ENCODE data around the gene OPCML.

Gene OPCML

DNA sequence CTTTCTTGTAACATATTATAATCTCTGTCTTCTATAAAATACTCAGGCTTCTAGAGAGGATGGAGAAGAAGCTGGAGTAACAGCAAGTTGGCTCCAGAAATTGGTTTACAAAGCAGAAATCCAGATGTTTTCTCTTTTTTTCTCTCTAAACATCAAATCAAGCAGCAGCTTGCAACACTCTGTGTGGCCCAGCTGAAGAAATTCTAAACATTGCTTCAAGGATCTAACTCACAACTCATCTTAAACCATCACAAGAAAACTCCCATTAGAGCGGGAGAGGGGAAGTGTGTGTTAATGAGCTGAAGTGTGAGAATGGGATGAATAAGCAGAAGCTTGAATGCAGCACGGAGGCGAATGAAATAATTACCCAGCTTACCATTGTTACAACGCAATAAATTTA, 146.5 kb downstream of the OPCML start:
- ATAC-seq = no peak
- TF ChIP-seq, protein P1, sequence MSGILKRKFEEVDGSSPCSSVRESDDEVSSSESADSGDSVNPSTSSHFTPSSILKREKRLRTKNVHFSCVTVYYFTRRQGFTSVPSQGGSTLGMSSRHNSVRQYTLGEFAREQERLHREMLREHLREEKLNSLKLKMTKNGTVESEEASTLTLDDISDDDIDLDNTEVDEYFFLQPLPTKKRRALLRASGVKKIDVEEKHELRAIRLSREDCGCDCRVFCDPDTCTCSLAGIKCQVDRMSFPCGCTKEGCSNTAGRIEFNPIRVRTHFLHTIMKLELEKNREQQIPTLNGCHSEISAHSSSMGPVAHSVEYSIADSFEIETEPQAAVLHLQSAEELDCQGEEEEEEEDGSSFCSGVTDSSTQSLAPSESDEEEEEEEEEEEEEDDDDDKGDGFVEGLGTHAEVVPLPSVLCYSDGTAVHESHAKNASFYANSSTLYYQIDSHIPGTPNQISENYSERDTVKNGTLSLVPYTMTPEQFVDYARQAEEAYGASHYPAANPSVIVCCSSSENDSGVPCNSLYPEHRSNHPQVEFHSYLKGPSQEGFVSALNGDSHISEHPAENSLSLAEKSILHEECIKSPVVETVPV (CRISPR knock-in tag; IDR thresholded peaks at IDR 0.05) = no peak
- TF ChIP-seq CSDC2 (CRISPR knock-in tag; IDR thresholded peaks at IDR 0.05) (no peak), ISL1 (CRISPR knock-in tag; IDR thresholded peaks at IDR 0.05) (no peak), BACH2 (CRISPR knock-in tag; IDR thresholded peaks at IDR 0.05; ENCODE audit: borderline replicate concordance) (no peak), TOX (CRISPR knock-in tag; IDR thresholded peaks at IDR 0.05; ENCODE audit: borderline replicate concordance) (no peak), ZC3H10 (CRISPR knock-in tag; IDR thresholded peaks at IDR 0.05) (no peak), ZNF565 (CRISPR knock-in tag; conservative IDR thresholded peaks at IDR 0.05; ENCODE audit: low read depth) (no peak), ARNTL (CRISPR knock-in tag; IDR thresholded peaks at IDR 0.05; ENCODE audit: borderline replicate concordance, low read depth) (no peak), PPARA (CRISPR knock-in tag; IDR thresholded peaks at IDR 0.05; ENCODE audit: borderline replicate concordance) (no peak), ZNF8 (CRISPR knock-in tag; IDR thresholded peaks at IDR 0.05) (no peak), ZFP3 (CRISPR knock-in tag; IDR thresholded peaks at IDR 0.05) (no peak), ESRRG (CRISPR knock-in tag; IDR thresholded peaks at IDR 0.05) (no peak), OSR1 (CRISPR knock-in tag; IDR thresholded peaks at IDR 0.05) (no peak), GLIS3 (CRISPR knock-in tag; IDR thresholded peaks at IDR 0.05) (no peak), ZNF70 (CRISPR knock-in tag; IDR thresholded peaks at IDR 0.05) (no peak), ZFP30 (CRISPR knock-in tag; IDR thresholded peaks at IDR 0.05) (no peak), SNAI2 (CRISPR knock-in tag; IDR thresholded peaks at IDR 0.05) (no peak)
- TF ChIP-seq, protein P2, sequence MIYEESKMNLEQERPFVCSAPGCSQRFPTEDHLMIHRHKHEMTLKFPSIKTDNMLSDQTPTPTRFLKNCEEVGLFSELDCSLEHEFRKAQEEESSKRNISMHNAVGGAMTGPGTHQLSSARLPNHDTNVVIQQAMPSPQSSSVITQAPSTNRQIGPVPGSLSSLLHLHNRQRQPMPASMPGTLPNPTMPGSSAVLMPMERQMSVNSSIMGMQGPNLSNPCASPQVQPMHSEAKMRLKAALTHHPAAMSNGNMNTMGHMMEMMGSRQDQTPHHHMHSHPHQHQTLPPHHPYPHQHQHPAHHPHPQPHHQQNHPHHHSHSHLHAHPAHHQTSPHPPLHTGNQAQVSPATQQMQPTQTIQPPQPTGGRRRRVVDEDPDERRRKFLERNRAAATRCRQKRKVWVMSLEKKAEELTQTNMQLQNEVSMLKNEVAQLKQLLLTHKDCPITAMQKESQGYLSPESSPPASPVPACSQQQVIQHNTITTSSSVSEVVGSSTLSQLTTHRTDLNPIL (CRISPR knock-in tag; IDR thresholded peaks at IDR 0.05; ENCODE audit: low read depth) = no peak
- TF ChIP-seq, protein P3, sequence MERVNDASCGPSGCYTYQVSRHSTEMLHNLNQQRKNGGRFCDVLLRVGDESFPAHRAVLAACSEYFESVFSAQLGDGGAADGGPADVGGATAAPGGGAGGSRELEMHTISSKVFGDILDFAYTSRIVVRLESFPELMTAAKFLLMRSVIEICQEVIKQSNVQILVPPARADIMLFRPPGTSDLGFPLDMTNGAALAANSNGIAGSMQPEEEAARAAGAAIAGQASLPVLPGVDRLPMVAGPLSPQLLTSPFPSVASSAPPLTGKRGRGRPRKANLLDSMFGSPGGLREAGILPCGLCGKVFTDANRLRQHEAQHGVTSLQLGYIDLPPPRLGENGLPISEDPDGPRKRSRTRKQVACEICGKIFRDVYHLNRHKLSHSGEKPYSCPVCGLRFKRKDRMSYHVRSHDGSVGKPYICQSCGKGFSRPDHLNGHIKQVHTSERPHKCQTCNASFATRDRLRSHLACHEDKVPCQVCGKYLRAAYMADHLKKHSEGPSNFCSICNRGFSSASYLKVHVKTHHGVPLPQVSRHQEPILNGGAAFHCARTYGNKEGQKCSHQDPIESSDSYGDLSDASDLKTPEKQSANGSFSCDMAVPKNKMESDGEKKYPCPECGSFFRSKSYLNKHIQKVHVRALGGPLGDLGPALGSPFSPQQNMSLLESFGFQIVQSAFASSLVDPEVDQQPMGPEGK (CRISPR knock-in tag; IDR thresholded peaks at IDR 0.05; ENCODE audit: borderline replicate concordance) = no peak

DNA sequence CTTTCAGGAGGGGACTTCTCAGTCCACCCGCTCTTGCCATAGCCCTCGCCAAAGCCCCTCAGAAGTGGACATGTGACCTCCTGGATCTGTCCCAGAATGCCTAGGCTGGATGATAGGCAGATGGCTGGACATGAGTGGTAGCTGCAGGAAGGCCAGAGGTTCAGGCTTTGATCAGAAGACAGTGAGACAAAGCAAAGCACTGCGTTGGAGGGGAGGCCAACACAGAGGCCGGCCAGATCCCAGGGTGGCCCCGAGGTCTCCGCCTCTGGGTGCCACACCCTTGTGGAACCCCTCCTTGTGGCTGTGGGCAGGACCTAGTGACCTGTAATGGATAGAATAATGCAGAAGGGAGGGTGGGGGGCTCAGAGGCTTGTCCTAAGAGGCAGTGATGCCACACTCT, 147.6 kb downstream of the OPCML start:
- TF ChIP-seq, protein P2 (CRISPR knock-in tag; IDR thresholded peaks at IDR 0.05; ENCODE audit: low read depth) = no peak
- no peak for TF ChIP-seq OSR1 (CRISPR knock-in tag; IDR thresholded peaks at IDR 0.05)
- TF ChIP-seq BACH2 (CRISPR knock-in tag; IDR thresholded peaks at IDR 0.05; ENCODE audit: borderline replicate concordance) = no peak
- no peak for TF ChIP-seq ZFP30 (CRISPR knock-in tag; IDR thresholded peaks at IDR 0.05)
- TF ChIP-seq SNAI2 (CRISPR knock-in tag; IDR thresholded peaks at IDR 0.05) = no peak
- TF ChIP-seq PPARA (CRISPR knock-in tag; IDR thresholded peaks at IDR 0.05; ENCODE audit: borderline replicate concordance) = no peak
- no peak for TF ChIP-seq TCF4 (CRISPR knock-in tag; IDR thresholded peaks at IDR 0.05; ENCODE audit: borderline replicate concordance)
- no peak for TF ChIP-seq ZNF565 (CRISPR knock-in tag; conservative IDR thresholded peaks at IDR 0.05; ENCODE audit: low read depth)
- TF ChIP-seq, protein P3 (CRISPR knock-in tag; IDR thresholded peaks at IDR 0.05; ENCODE audit: borderline replicate concordance) = no peak
- no peak for TF ChIP-seq GLIS3 (CRISPR knock-in tag; IDR thresholded peaks at IDR 0.05)
- no peak for TF ChIP-seq ZNF8 (CRISPR knock-in tag; IDR thresholded peaks at IDR 0.05)
- no peak for TF ChIP-seq ZC3H10 (CRISPR knock-in tag; IDR thresholded peaks at IDR 0.05)
- no peak for TF ChIP-seq ZFP3 (CRISPR knock-in tag; IDR thresholded peaks at IDR 0.05)
- ATAC-seq = no peak

DNA sequence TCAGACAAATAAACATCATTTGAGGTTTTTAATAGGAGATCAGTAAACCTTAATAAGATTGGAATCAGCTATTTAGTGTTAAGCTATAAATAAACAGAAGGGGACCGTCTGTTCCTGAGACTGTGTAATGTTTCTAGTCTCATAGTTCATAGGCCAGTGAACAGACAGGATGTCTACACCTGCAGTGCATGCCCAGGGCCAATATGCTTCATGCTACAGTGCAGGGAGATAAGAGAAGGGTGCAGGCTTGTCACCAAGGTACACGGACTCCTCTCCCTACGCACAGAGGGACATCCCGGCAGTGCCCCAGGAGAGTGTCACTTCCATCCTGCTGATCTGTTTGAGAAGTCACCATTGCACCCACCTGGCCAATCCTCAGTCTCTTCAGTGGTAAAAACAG, 148.6 kb downstream of the OPCML start:
- no peak for ATAC-seq
- TF ChIP-seq, protein P4, sequence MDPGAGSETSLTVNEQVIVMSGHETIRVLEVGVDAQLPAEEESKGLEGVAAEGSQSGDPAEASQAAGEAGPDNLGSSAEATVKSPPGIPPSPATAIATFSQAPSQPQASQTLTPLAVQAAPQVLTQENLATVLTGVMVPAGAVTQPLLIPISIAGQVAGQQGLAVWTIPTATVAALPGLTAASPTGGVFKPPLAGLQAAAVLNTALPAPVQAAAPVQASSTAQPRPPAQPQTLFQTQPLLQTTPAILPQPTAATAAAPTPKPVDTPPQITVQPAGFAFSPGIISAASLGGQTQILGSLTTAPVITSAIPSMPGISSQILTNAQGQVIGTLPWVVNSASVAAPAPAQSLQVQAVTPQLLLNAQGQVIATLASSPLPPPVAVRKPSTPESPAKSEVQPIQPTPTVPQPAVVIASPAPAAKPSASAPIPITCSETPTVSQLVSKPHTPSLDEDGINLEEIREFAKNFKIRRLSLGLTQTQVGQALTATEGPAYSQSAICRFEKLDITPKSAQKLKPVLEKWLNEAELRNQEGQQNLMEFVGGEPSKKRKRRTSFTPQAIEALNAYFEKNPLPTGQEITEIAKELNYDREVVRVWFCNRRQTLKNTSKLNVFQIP (CRISPR knock-in tag; IDR thresholded peaks at IDR 0.05; ENCODE audit: borderline replicate concordance, low read depth) = no peak
- no peak for TF ChIP-seq ESRRG (CRISPR knock-in tag; IDR thresholded peaks at IDR 0.05)
- TF ChIP-seq, protein P1 (CRISPR knock-in tag; IDR thresholded peaks at IDR 0.05) = no peak
- no peak for TF ChIP-seq SNAI2 (CRISPR knock-in tag; IDR thresholded peaks at IDR 0.05)
- TF ChIP-seq TOX (CRISPR knock-in tag; IDR thresholded peaks at IDR 0.05; ENCODE audit: borderline replicate concordance) = no peak
- TF ChIP-seq, protein P3 (CRISPR knock-in tag; IDR thresholded peaks at IDR 0.05; ENCODE audit: borderline replicate concordance) = no peak

All from SK-N-SH treated with all-trans-retinoic acid at 6 μM for 48 hours (cell line).